Measurements from ENCODE around the gene INCA1.

Gene INCA1

GRCh38 chr17:4986951-4987766 lies 10.2 kb downstream of the INCA1 start, which contains the start of gene CAMTA2:
CAMTA2 (minus strand) TSS chr17:4987675; CDS start chr17:4986222, 1,453 bp downstream.
- peak; percentile 80 for TF ChIP-seq CTCF (IDR thresholded peaks at IDR 0.05; ENCODE audit: control extremely low read depth, extremely low read depth, low read depth, missing control alignments)
- ChIA-PET POLR2A (interaction anchor here (0.9 kb wide), 1 partner anchor 11 kb away, joined by 3 read pairs; the partner anchor contains the start of genes INCA1 and KIF1C), CTCF (interaction anchor here (0.6 to 3.0 kb wide), 17 partner anchors 10 to 78 kb away, joined by 3 to 17 read pairs (median 4); partner anchors contain the start of genes ENO3, INCA1, KIF1C and SPAG7)
- DNase-seq (ENCODE audit: extremely low spot score): peak; percentile 90

- TF ChIP-seq CTCF (IDR thresholded peaks at IDR 0.05; ENCODE audit: control extremely low read depth, extremely low read depth, low read depth, missing control alignments): no peak
- DNase-seq (ENCODE audit: extremely low spot score): no peak
- POLR2A ChIA-PET: no interaction called here
- CTCF ChIA-PET: interaction anchor here (0.8 to 3.0 kb wide), 11 partner anchors 11 to 77 kb away, joined by 3 to 12 read pairs (median 4); partner anchors contain the start of genes ENO3, INCA1 and KIF1C
Measured at GRCh38 chr17:4986403-4986802, 10.9 kb downstream of the INCA1 start.

DNA sequence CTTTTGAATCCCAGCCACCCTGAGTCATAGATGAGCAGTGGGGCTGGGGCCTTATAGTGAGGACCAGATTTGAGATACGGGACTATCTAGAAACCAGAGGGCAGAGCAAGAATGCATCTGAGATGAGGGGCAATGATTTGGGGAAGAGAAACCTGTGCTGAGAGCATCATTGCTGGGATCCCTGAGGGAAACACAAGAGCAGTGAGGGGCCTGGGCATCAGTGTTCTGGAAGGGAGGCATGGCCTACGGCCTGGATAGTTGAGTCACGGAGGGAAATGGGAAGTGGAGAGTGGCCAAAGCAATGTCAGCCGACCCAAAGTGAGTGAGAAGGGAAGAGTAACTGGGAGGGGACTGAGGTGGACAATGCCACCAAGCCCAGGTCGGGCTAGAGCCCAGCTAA lies 15.0 kb downstream of the INCA1 start:
- CTCF ChIA-PET: interaction anchor here (1.7 kb wide), 1 partner anchor 12 kb away, joined by 6 read pairs; no protein-coding TSS in a partner anchor
- no peak for DNase-seq (ENCODE audit: extremely low spot score)
- POLR2A ChIA-PET: no interaction called here
- no peak for TF ChIP-seq CTCF (IDR thresholded peaks at IDR 0.05; ENCODE audit: control extremely low read depth, extremely low read depth, low read depth, missing control alignments)

DNA sequence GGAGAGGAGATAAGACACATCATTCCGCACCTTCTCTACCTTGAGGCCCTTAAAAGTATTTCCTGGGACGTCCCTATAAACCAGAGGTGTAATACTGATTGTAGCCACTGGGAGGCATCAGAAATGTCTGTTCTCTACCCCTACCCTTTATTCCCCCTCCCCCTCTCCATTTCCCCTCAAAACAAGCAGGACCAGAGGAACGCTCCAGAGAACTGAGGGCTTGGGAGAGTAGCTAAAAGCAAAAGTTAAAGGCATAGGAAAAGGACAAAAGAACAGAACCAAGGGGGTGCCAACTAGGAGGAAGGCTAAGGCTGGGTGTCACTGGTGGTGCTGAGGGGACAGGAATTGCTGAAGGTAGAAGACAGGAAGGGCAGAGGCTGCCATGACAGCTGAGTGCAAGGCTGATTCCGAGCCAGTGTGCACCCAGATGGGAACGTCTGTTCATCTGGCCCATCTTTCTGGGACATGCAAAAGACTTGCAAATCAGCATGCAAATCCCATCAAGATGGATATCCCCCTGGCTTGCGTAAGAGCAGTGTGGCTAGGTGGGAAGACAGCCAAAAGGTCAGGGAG lies 16.6 kb downstream of the INCA1 start:
- peak; percentile 69 for DNase-seq (ENCODE audit: extremely low spot score)
- ChIA-PET CTCF (interaction anchor here (0.6 to 4.7 kb wide), 12 partner anchors 9 to 87 kb away, joined by 3 to 47 read pairs (median 6); partner anchors contain the start of genes CHRNE, ENO3, PFN1 and SPAG7), POLR2A (no interaction called here)
- TF ChIP-seq CTCF (IDR thresholded peaks at IDR 0.05; ENCODE audit: control extremely low read depth, extremely low read depth, low read depth, missing control alignments): peak; percentile 36

GRCh38 chr17:4978726-4979125 lies 18.6 kb downstream of the INCA1 start:
- TF ChIP-seq CTCF (IDR thresholded peaks at IDR 0.05; ENCODE audit: control extremely low read depth, extremely low read depth, low read depth, missing control alignments): no peak
- DNase-seq (ENCODE audit: extremely low spot score): no peak
- ChIA-PET CTCF (interaction anchor here (0.9 to 4.7 kb wide), 4 partner anchors 9 to 84 kb away, joined by 3 to 47 read pairs (median 22); partner anchors contain the start of genes ENO3 and SPAG7), POLR2A (interaction anchor here (0.6 kb wide), 1 partner anchor 324 kb away, joined by 5 read pairs; no protein-coding TSS in a partner anchor)

- no peak for DNase-seq (ENCODE audit: extremely low spot score)
- POLR2A ChIA-PET: no interaction called here
- no peak for TF ChIP-seq CTCF (IDR thresholded peaks at IDR 0.05; ENCODE audit: control extremely low read depth, extremely low read depth, low read depth, missing control alignments)
- CTCF ChIA-PET: interaction anchor here (0.9 to 1.9 kb wide), 5 partner anchors 11 to 57 kb away, joined by 3 to 7 read pairs (median 4); partner anchors contain the start of gene CAMTA2
Measured at GRCh38 chr17:4974115-4974670, 23.1 kb downstream of the INCA1 start.
